Measurements from ENCODE around the gene DHPS. TPM values are rescaled to one million over a fixed set of nuclear protein-coding genes. Genes with fewer than 3 reads are reported as not detected.
A peak's percentile ranks its signal among the peaks of the same experiment; 100 is the strongest.
"Not testable (repeated sequence)": the region's sequence is repeated elsewhere in the genome, so short reads cannot be mapped to it uniquely, and the experiment has no call there.

The DHPS gene
- total RNA-seq, 3 donors from 2014 or later: 86.6 to 117 (median 91.4) TPM

GRCh38 chr19:12703046-12703445 lies 21.4 kb upstream of the DHPS start:
- H3K9me3 ChIP-seq: no peaks in the 10 kb centered on the region
- intact Hi-C loops (cut with DNase I; ENCODE audit: low total_unique reads): no loop called here
- TF ChIP-seq POLR2A (IDR thresholded peaks at IDR 0.05) (no peak), POLR2AphosphoS5 (IDR thresholded peaks at IDR 0.05) (no peak), CTCF (IDR thresholded peaks at IDR 0.05) (no peak)
- no peak for DNase-seq (ENCODE audit: low spot score in 2 of 2)
- peaks cover 36% of the 10 kb centered on the region for H3K36me3 ChIP-seq
- no peaks in the 10 kb centered on the region for H3K4me1 ChIP-seq
- no peaks in the 10 kb centered on the region for H3K27me3 ChIP-seq
- H3K27ac ChIP-seq: no peak overlapping the region
- no peak overlapping the region for H3K4me3 ChIP-seq

- no peak for DNase-seq (ENCODE audit: low spot score in 2 of 2)
- H3K27me3 ChIP-seq: no peaks in the 10 kb centered on the region
- H3K27ac ChIP-seq: no peak overlapping the region
- intact Hi-C loops (cut with DNase I; ENCODE audit: low total_unique reads): no loop called here
- H3K4me3 ChIP-seq: no peak overlapping the region
- H3K9me3 ChIP-seq: no peaks in the 10 kb centered on the region
- H3K4me1 ChIP-seq: no peaks in the 10 kb centered on the region
- peaks cover 36% of the 10 kb centered on the region for H3K36me3 ChIP-seq
- TF ChIP-seq POLR2AphosphoS5 (IDR thresholded peaks at IDR 0.05) (no peak), CTCF (IDR thresholded peaks at IDR 0.05) (no peak), POLR2A (IDR thresholded peaks at IDR 0.05) (no peak)
Measured at GRCh38 chr19:12701596-12702282, 20.1 kb upstream of the DHPS start.

- no peak overlapping the region for H3K27ac ChIP-seq
- H3K36me3 ChIP-seq: peaks cover 18% of the 10 kb centered on the region
- DNase-seq (ENCODE audit: low spot score in 2 of 2): no peak
- H3K27me3 ChIP-seq: no peaks in the 10 kb centered on the region
- intact Hi-C loops (cut with DNase I; ENCODE audit: low total_unique reads): no loop called here
- TF ChIP-seq CTCF (IDR thresholded peaks at IDR 0.05): no peak
- no peak for TF ChIP-seq POLR2AphosphoS5 (IDR thresholded peaks at IDR 0.05)
- no peak for TF ChIP-seq POLR2A (IDR thresholded peaks at IDR 0.05)
- no peaks in the 10 kb centered on the region for H3K9me3 ChIP-seq
- peaks cover 4 to 5% of the 10 kb centered on the region in 2 donors for H3K4me1 ChIP-seq
- H3K4me3 ChIP-seq: no peak overlapping the region
Measured at GRCh38 chr19:12698138-12698537, 16.5 kb upstream of the DHPS start.

GRCh38 chr19:12697425-12697824 lies 15.7 kb upstream of the DHPS start:
- H3K27ac ChIP-seq; H3K4me3 ChIP-seq; H3K4me1 ChIP-seq; H3K9me3 ChIP-seq; intact Hi-C loops (cut with DNase I; ENCODE audit: low total_unique reads); DNase-seq (ENCODE audit: low spot score in 2 of 2); H3K27me3 ChIP-seq: not testable (repeated sequence)
- H3K36me3 ChIP-seq: peaks cover 11% of the 10 kb centered on the region

GRCh38 chr19:12696366-12697335 lies 15.0 kb upstream of the DHPS start, which contains the start of gene FBXW9:
Gene FBXW9, minus strand, starts transcription at chr19:12696631. Its CDS starts 50 bp downstream, at chr19:12696581.
- Histone ChIP-seq H3K9me3 (no peaks in the 10 kb centered on the region), H3K4me3 (peak within 1 kb of the TSS; percentile 82 to 94 (median 88)), H3K27ac (peak within 1 kb of the TSS; percentile 83 to 88), H3K4me1 (peaks cover 4 to 5% of the 10 kb centered on the region in 2 donors), H3K27me3 (no peaks in the 10 kb centered on the region), H3K36me3 (peaks cover 11% of the 10 kb centered on the region)
- intact Hi-C loops (cut with DNase I; ENCODE audit: low total_unique reads): no loop called here
- DNase-seq (ENCODE audit: low spot score in 2 of 2): peak; percentile 96 to 98
- TF ChIP-seq POLR2A (IDR thresholded peaks at IDR 0.05): no peak
- peak; percentile 96 to 97 (median 96) for TF ChIP-seq POLR2AphosphoS5 (IDR thresholded peaks at IDR 0.05)

- intact Hi-C loops (cut with DNase I; ENCODE audit: low total_unique reads): no loop called here
- Histone ChIP-seq H3K4me1 (peaks cover 4 to 5% of the 10 kb centered on the region in 2 donors), H3K9me3 (no peaks in the 10 kb centered on the region), H3K27ac (peak overlapping the region; percentile 83 to 88), H3K4me3 (peak overlapping the region; percentile 82 to 94 (median 88)), H3K27me3 (no peaks in the 10 kb centered on the region), H3K36me3 (peaks cover 4% of the 10 kb centered on the region)
- no peak for DNase-seq (ENCODE audit: low spot score in 2 of 2)
- no peak for TF ChIP-seq CTCF (IDR thresholded peaks at IDR 0.05)
Measured at GRCh38 chr19:12695997-12696365, 14.3 kb upstream of the DHPS start.

Data from breast epithelium (tissue), 4 donors.